Activated T-cell treated with anti-CD3 and anti-CD28 coated beads, Interleukin-2, amount 50 U/mL, for 4 hours (primary cell): ENCODE results near the gene KNSTRN. TPM values are rescaled to one million over a fixed set of nuclear protein-coding genes. Genes with fewer than 3 reads are reported as not detected.
A peak's percentile ranks its signal among the peaks of the same experiment; 100 is the strongest.

Experiments
- ATAC-seq, 2 donors: fragments of 200-7000 bp; cut with Tn5 transposase; one replicate each; pipeline ENCODE4 v1.10.0; 2021
- DNase-seq: peaks from one replicate; pipeline ENCODE4 v3.0.0-alpha.2; 2020
- H3K27me3 Mint-ChIP-seq: one replicate; pipeline ENCODE4 v1.8.0; 2021; ENCODE audit warnings: low read depth, mixed read lengths
- H3K36me3 Mint-ChIP-seq: one replicate; pipeline ENCODE4 v1.8.0; 2022; ENCODE audit warnings: mixed read lengths; ENCODE audit not compliant: insufficient read depth
- H3K4me1 Mint-ChIP-seq: one replicate; pipeline ENCODE4 v1.8.0; 2021; ENCODE audit warnings: low read depth, mixed read lengths
- H3K4me3 Mint-ChIP-seq: one replicate; pipeline ENCODE4 v1.8.0; 2021; ENCODE audit warnings: mild to moderate bottlenecking, moderate library complexity, mixed read lengths
- H3K9me3 Mint-ChIP-seq: one replicate; pipeline ENCODE4 v1.8.0; 2021; ENCODE audit warnings: mixed read lengths
- total RNA-seq, 3 donors: library from RNA; stranded (reverse); gene quantifications; one replicate each; pipeline ENCODE4 v1.2.1, GENCODE V29; 2021

Gene KNSTRN, protein sequence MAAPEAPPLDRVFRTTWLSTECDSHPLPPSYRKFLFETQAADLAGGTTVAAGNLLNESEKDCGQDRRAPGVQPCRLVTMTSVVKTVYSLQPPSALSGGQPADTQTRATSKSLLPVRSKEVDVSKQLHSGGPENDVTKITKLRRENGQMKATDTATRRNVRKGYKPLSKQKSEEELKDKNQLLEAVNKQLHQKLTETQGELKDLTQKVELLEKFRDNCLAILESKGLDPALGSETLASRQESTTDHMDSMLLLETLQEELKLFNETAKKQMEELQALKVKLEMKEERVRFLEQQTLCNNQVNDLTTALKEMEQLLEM
- total RNA-seq = 10 to 100 TPM; 22.6 to 37.0 (median 29.1) TPM

DNA sequence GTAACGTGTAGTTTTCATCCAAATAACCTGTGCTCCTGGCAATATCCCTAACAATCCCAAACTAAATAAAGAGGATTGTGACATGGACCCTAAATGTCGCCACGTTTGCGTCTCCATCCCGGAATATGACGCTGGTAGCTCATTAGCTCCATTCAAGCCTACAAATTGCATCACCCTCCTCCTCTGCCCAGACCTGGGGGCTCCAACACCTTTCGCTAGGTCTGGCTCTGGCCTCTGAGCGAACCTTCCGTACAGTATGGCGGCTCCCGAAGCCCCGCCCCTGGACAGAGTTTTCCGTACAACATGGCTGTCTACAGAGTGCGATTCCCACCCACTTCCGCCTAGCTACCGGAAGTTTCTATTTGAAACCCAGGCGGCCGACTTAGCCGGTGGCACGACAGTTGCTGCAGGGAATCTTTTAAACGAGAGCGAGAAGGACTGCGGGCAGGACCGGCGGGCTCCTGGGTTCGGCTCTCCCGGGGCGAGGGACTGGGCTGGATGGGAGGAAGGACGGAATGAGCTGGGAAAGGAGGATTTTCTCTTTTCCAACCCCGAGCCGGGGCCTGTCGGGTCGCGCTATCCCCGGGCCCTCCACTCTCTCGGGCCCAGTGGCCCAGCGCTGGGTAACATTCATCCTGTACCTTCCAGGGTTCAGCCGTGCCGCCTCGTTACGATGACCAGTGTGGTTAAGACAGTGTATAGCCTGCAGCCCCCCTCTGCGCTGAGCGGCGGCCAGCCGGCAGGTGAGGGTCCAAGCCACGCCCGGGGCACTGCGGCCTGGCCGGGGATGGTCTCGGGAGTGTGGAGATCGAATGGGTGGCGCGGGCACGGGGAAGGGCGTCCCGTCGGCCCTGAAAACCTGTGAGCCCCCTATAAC is at the start of gene KNSTRN:
Gene KNSTRN, plus strand, starts transcription at position 142 of the 877 bp plus-strand sequence. Its CDS starts 115 bp downstream, at position 257.
- peak; percentile 99 for ATAC-seq
- peaks cover 10% of the 10 kb centered on the region for H3K36me3 Mint-ChIP-seq

DNA sequence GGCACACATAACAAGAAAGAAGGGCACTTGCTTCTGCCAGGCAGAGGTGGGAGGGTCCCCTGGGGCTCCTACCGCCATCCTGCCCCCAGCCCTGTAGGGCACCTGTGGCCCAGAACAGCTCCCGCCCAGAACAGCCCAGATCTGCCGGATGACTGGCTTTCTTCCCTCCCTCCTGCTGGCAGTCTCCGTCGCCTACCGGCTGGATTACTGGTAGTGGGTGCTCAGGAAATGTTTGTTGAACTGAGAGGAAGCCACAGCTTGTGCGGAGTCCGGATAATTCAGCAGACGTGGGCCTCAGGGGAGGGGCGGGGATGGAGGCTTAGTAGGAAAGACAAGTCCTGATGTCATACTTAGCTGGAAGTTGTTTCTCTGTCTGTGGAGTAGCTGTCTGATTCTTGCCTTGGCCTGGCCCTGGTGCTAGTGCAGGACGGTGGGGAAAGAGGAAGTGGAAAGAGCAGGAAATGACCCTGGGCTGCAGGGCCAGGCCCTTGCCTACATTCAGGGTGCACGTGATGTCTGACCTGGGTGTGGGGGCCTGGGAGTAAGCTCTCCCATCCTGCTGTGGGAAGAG is 48.5 kb upstream of the KNSTRN start:
- H3K9me3 Mint-ChIP-seq = no peaks in the 10 kb centered on the region
- H3K4me3 Mint-ChIP-seq = no peak overlapping the region
- ATAC-seq (peak; percentile 32 to 47), DNase-seq (no peak)
- peaks cover 12% of the 10 kb centered on the region for H3K4me1 Mint-ChIP-seq
- H3K36me3 Mint-ChIP-seq = no peaks in the 10 kb centered on the region
- H3K27me3 Mint-ChIP-seq = no peaks in the 10 kb centered on the region

More for the DNA sequence above, at the start of gene KNSTRN:
- no peaks in the 10 kb centered on the region for H3K27me3 Mint-ChIP-seq
- peaks cover 13% of the 10 kb centered on the region for H3K4me1 Mint-ChIP-seq
- H3K9me3 Mint-ChIP-seq = no peaks in the 10 kb centered on the region
- H3K4me3 Mint-ChIP-seq = peak within 1 kb of the TSS; percentile 98
- DNase-seq = peak; percentile 91

DNA sequence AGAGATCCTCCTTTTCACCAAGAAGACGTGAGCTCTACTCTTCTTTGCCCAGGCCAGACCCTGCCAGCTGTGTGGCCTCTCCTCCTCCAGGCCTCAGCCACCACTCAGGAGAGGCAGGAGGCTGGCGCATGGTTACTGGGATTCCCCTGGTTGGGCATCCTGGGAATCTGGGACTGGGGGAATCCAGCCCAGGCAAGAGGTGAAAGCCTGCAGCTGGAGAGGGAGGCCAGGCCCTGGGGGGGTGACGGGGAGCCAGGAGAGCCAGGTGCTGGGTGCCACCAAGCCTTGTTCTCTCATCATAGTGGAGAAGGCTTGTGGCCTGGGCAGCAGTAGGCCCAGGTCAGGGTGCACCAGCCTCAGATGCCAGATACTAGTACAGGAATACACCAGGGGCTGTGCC is 48.0 kb upstream of the KNSTRN start:
- ATAC-seq (no peak), DNase-seq (no peak)
- Mint-ChIP-seq H3K36me3 (no peaks in the 10 kb centered on the region), H3K4me1 (peaks cover 12% of the 10 kb centered on the region), H3K4me3 (no peak overlapping the region), H3K27me3 (no peaks in the 10 kb centered on the region), H3K9me3 (no peaks in the 10 kb centered on the region)

DNA sequence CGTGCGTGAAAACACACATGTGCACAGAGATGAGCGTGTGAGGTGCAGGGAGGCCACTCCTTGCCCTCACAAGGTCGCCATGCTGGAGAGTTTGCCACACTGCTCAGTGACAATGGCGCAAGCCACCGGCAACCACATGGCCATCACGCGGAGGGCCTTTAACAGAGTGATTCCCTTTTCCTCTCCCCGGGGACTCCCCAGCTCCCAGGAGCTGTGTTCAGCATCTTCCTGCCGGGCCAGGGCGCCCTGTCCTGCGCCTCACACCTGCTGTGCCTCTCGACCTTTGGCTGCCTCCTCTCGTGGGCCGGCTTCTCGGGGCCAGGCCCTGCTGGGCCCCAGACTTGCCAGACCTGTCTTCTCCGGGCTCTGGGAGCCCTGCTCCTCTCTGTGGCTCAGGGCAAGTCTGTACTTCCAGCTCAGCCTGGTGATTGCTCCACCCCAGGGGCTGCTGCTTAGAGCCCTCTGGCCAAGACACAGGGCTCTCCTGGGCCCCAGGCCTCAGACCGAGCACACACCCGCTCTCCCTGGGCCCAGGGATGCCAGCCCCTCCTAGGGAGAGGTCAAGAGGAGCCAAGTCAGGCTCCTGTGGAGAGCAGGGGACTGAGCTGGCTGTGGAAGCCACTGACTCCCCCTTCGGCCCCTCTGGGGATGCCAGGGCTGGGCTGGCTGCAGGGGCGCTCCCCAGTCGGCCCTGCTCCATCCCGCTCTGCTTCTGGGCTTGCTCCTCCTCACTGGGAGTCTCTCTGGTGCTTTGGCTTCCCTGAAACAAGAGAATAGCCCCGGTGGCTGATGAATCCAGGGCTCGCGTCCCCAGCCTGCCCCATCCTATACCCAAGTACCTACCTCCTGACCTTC is 47.4 kb upstream of the KNSTRN start:
- Mint-ChIP-seq H3K36me3 (no peaks in the 10 kb centered on the region), H3K27me3 (no peaks in the 10 kb centered on the region), H3K4me1 (peaks cover 12% of the 10 kb centered on the region), H3K9me3 (no peaks in the 10 kb centered on the region), H3K4me3 (no peak overlapping the region)
- DNase-seq (no peak), ATAC-seq (no peak)

DNA sequence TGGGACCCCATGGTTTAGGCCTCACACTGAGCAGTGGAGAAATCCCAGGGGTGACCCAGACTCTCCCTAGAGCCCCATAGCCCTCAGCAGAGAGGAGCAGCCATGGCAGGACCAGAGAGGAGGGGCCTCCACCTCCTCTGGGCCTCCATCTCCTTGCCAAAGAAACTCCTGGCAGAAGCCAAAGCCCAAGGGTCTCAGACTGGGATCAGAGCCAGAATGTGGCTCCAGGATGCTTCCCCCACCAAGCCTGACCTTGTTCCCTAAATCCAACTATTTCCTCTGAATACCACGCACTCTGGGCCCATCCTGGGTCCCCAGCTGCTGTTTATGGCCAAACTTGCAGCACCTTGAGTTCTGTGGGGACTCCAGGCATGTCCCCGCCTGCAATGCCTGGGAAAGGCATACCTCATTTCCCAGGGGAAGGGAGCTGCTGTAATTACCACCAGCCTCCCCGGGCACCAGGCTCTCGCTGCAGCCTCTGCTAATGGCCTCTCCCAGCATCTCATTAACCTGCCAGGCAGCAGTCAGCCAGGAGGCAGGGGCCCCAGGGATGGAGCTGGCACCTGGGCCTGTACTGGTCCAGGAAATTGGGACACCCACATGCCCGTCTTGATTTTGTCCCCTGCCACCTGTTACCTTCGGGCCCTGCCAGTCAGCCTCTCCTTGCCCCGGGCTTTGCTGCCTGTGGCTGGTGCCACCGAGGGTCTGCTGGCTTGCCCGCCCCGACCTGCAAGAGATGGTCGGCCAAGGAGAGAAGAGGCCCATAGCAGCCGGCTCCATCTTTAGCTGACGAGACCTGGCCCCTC is 46.4 kb upstream of the KNSTRN start:
- H3K4me1 Mint-ChIP-seq = peaks cover 12% of the 10 kb centered on the region
- H3K4me3 Mint-ChIP-seq = no peak overlapping the region
- H3K36me3 Mint-ChIP-seq = no peaks in the 10 kb centered on the region

DNA sequence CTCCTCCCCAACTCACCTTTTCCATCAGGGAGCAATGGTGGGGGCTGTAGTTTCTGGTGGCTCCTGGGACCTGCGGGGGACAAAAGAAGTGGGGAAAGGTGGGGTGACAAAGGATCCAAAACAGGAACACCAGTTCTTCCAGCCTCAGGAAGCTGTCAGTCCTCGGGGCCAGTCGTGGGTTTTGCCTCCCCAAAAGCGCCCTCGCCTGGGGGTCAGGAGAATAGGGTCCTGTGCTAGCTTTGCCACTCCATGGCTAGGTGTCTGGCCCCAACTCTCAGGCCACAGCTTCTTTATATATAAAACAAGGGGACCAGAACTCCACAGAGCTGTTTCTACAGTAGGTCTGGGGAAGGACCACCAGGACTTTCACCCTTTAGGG is 45.8 kb upstream of the KNSTRN start:
- H3K36me3 Mint-ChIP-seq = no peaks in the 10 kb centered on the region
- H3K27me3 Mint-ChIP-seq = no peaks in the 10 kb centered on the region
- no peak overlapping the region for H3K4me3 Mint-ChIP-seq
- no peak for ATAC-seq
- H3K4me1 Mint-ChIP-seq = peaks cover 12% of the 10 kb centered on the region
- no peak for DNase-seq
- no peaks in the 10 kb centered on the region for H3K9me3 Mint-ChIP-seq

More for the DNA sequence above, 46.4 kb upstream of the KNSTRN start:
- no peaks in the 10 kb centered on the region for H3K27me3 Mint-ChIP-seq
- no peaks in the 10 kb centered on the region for H3K9me3 Mint-ChIP-seq
- no peak for ATAC-seq
- no peak for DNase-seq

DNA sequence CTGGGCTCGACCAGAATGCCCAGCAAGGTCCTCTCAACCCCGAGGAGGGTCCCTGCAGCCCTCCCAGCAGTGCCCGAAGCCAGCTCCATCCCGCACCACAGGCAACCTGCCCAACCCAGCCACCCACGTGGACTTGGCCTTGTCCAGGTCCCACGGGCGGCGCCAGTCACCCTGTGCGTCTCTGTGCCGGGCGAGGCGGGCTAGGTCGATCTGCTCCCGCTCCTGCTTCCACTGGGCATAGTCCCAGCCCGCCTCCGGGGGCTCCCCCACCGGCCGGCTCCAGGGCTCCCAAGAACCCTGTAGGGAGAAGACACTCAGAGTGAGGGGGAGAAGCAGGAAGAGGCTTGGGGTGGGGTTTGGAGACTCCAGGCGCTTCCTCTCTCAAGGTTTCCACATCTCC is 44.9 kb upstream of the KNSTRN start:
- no peak for DNase-seq
- ATAC-seq = no peak
- H3K9me3 Mint-ChIP-seq = no peaks in the 10 kb centered on the region

DNA sequence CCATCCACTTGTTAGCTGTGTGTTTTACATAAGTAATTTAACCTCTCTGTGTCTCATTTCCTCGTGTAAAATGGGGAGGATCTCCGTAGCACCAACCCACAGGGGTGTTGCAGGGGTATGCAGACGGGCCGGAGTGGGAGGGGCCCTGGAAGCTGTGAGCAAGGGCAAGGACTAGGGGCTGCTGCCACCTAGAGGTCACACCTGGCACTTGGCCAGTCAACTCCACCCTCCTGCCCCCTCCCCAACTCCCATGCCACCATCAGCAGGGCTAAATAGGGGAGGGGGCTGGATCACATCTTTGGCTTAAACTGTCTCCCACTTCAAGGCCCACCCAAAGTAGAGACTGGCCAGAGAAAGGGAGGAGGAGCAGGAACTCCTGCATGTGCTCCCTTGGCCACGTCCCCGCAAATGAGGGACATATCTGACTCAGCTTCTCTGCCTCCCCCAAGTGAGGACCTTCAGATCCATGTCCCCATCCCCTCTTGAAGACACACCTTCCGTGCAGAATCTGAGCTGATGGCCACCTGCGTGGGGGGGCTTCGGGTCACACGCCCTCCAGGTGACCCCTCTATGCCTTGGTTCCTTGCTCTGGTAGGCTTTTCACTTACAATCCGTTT is 44.4 kb upstream of the KNSTRN start:
- Mint-ChIP-seq H3K4me1 (peaks cover 12% of the 10 kb centered on the region), H3K36me3 (no peaks in the 10 kb centered on the region), H3K27me3 (no peaks in the 10 kb centered on the region), H3K9me3 (no peaks in the 10 kb centered on the region), H3K4me3 (no peak overlapping the region)
- DNase-seq (peak; percentile 74), ATAC-seq (peak; percentile 91 to 93)

More for the DNA sequence above, 44.9 kb upstream of the KNSTRN start:
- H3K27me3 Mint-ChIP-seq = no peaks in the 10 kb centered on the region
- H3K4me1 Mint-ChIP-seq = peaks cover 12% of the 10 kb centered on the region
- H3K4me3 Mint-ChIP-seq = no peak overlapping the region
- no peaks in the 10 kb centered on the region for H3K36me3 Mint-ChIP-seq

DNA sequence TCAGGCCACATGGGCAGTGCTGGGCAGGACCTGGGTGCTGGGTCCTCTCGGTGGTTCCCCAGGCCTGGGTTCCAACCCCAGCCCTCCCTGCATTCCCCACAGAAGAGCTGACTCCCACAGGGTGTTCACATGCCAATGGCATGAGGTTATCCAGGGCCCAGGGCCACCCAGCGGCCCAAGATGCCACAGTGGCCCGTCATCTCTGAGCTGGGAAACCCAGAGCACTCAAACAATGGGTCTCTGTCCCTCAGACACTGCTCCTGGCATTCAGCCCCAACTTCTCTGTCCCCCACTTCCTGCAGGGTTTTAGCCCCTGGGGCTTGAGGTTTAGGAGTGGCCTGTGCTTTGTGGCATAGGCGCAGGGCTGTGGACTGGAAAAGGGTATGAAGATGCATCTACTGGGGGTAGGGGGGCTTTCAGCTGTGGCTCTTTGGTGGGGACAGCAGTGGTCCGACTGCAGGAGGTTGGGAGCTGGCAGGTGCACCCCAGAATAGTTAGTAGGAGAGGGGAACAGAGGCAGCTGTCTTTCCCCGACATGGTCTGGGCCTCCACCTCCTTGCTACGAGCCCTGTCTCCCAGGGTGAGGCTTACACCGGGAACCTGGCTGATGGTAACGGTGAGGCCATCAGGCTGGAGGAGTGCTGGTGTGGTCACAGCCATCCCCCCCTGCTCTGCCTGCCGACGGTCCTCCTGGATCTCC is 43.5 kb upstream of the KNSTRN start:
- no peaks in the 10 kb centered on the region for H3K9me3 Mint-ChIP-seq
- ATAC-seq = no peak
- no peaks in the 10 kb centered on the region for H3K36me3 Mint-ChIP-seq
- peaks cover 5% of the 10 kb centered on the region for H3K4me1 Mint-ChIP-seq
- no peaks in the 10 kb centered on the region for H3K27me3 Mint-ChIP-seq
- H3K4me3 Mint-ChIP-seq = no peak overlapping the region
- no peak for DNase-seq

DNA sequence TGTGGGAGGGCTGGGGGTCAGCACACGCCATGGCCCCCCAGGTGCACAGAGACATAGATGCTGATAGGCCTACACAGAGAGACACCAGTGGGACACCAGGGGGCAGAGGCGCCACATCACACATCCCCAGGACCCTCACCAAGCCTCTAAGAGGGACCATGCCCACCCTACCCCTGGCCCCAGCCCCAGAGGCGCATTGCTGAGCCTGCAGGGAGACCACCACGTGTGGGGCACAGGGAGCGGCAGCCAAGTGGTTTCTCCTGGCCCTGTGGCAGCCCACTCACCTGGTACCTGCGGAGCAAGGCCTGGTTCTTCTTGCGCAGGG is 42.9 kb upstream of the KNSTRN start:
- no peak overlapping the region for H3K4me3 Mint-ChIP-seq
- peaks cover 2% of the 10 kb centered on the region for H3K4me1 Mint-ChIP-seq
- no peaks in the 10 kb centered on the region for H3K36me3 Mint-ChIP-seq
- DNase-seq (no peak), ATAC-seq (no peak)
- H3K9me3 Mint-ChIP-seq = no peaks in the 10 kb centered on the region
- H3K27me3 Mint-ChIP-seq = no peaks in the 10 kb centered on the region

DNA sequence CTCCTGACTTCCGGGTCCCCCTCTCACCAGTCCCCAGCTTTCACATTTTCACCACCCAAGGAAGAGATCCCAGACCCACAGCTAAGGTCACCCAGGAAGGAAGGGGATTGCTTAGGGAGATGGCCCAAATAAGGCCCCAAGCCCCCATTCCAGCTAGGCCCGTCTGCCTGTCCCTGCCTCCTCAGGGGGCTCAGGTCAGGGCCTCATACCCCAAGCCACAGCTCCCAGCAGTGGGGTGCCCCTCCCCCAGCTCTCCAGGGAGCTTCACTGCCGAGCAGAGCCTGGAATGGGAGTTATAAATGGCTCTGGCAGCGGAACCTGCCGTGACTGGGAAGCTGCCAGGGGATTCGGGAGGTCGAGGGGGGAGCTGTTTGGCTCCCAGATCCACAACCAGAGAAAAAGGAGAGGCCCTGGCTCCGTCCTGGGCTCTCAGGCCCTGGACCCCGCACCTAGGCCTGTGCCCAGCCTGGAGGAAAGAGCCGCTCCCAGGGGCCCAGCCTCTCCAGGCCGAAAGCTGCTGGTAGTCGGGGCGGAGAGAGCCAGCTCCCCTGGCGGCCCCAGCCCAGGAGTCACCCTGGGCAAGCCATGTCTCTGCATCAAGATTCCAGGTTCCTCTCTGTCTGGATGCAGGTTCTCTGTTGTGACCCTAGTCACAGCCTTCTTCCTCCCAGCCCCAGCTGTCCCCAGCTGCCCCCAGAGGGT is 42.3 kb upstream of the KNSTRN start:
- Mint-ChIP-seq H3K9me3 (no peaks in the 10 kb centered on the region), H3K4me1 (peaks cover 2% of the 10 kb centered on the region), H3K27me3 (no peaks in the 10 kb centered on the region), H3K4me3 (no peak overlapping the region), H3K36me3 (no peaks in the 10 kb centered on the region)
- no peak for ATAC-seq
- DNase-seq = no peak

DNA sequence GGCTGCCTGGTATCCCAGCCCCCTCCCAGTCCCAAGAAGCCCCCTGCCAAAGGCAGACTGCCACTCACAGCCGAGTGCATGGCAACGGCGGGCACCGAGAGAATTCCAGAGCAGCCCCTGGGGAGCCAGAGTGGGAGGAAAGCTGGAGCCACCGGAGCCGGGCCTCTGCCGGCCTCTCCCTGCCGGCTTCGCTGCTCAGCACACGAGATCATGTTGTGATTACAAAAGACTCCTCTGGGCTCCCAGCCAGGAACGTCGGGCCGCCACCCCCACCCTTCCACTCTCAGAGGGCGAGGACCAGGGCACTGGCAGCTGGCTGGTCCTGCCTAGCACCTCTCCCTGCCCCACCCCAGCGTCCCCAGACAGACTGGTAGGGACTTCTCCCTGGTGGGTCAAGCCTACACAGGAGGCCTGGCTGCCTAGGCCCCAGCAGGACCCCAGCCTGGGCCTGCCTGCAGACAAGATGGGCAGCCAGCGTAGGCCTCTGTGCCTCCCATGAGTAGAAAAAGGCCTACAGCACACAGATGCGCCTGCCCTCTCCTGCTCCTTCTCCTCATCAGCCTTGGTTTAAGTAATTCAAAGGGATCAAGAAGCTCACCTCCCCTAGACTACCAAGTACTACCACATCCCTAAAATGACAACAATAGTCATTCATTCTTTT is 41.7 kb upstream of the KNSTRN start, which contains the start of gene CCDC9B:
Gene CCDC9B, minus strand, starts transcription at position 200 of the 661 bp plus-strand sequence. Its CDS starts 120 bp downstream, at position 80.
- Mint-ChIP-seq H3K4me1 (peaks cover 2% of the 10 kb centered on the region), H3K36me3 (no peaks in the 10 kb centered on the region), H3K27me3 (no peaks in the 10 kb centered on the region), H3K9me3 (no peaks in the 10 kb centered on the region), H3K4me3 (no peak within 1 kb of the TSS)
- no peak for DNase-seq
- no peak for ATAC-seq
